Endothelial cell of umbilical vein (primary cell): ENCODE data around the gene BRMS1. TPM values are rescaled to one million over a fixed set of nuclear protein-coding genes. Genes with fewer than 3 reads are reported as not detected.

ENCODE experiments used
- BruUV-seq: library from RNA; stranded (reverse); fragments of 400-500 nt; replicated peaks from 2 replicates; lab custom pipeline; 2021; lab: Mats Ljungman, UMichigan
- CTCF ChIA-PET: fragments of 300-600, 350-600 bp; sonication (Branson Sonifier 250); formaldehyde crosslinking; loops from one replicate; lab custom pipeline; 2021; ENCODE audit warnings: antibody characterized with exemption, inconsistent platforms; lab: Charles Lee
- POLR2A ChIA-PET: fragments of 300-600, 350-600 bp; sonication (Branson Sonifier 250); formaldehyde crosslinking; loops from one replicate; lab custom pipeline; 2021; ENCODE audit warnings: antibody characterized with exemption, inconsistent platforms; lab: Charles Lee
- DNase-seq: peaks from one replicate; pipeline ENCODE4 v3.0.0-alpha.2; 2011; ENCODE audit warnings: low read depth, low spot score
- FAIRE-seq: peaks from 2 replicates; lab custom pipeline; 2011; peaks lifted over from hg19 to GRCh38; lab: Jason Lieb, UNC
- H2AFZ ChIP-seq: 2 replicates; pipeline ENCODE4 v1.6.0; 2012; ENCODE audit warnings: low read depth, low read length, control low read depth, inconsistent platforms
- H3K27ac ChIP-seq: 2 replicates; pipeline ENCODE4 v1.5.1; 2011; ENCODE audit warnings: low read depth, mild to moderate bottlenecking, control low read depth, low read length, moderate library complexity; ENCODE audit not compliant: insufficient read depth
- H3K27me3 ChIP-seq, 2 experiments: 2 replicates each; pipeline versions ENCODE4 v1.6.0 to v1.6.1; 2011; ENCODE audit warnings: low read length in 2 of 2, mixed read lengths in 1 of 2; ENCODE audit not compliant: control insufficient read depth in 2 of 2, insufficient read depth in 2 of 2
- H3K36me3 ChIP-seq, 2 experiments: 2 replicates in 1 of 2; 3 replicates in 1 of 2; pipeline ENCODE4 v1.5.1; 2011; ENCODE audit warnings: low read length in 2 of 2, mild to moderate bottlenecking in 1 of 2, moderate library complexity in 1 of 2; ENCODE audit not compliant: control insufficient read depth in 2 of 2, insufficient read depth in 2 of 2; ENCODE audit errors: extremely low read depth in 1 of 2
- H3K4me1 ChIP-seq: 3 replicates; pipeline ENCODE4 v1.5.1; 2011; ENCODE audit warnings: mild to moderate bottlenecking, low read length; ENCODE audit not compliant: control insufficient read depth, insufficient read depth; ENCODE audit errors: extremely low read depth
- H3K4me2 ChIP-seq: 2 replicates; pipeline ENCODE4 v1.6.1; 2011; ENCODE audit warnings: low read length, control low read depth, mixed read lengths; ENCODE audit not compliant: insufficient read depth
- H3K4me3 ChIP-seq, 3 experiments: fragments of 200-600 bp in 1 of 3; sonication (generic), shearing (Covaris generic) in 1 of 3; replicated peaks in 1 of 3; 2 replicates each; pipeline ENCODE4 v1.5.1; 2011 to 2016; ENCODE audit warnings: control low read depth in 3 of 3, low read length in 3 of 3, mild to moderate bottlenecking in 2 of 3, inconsistent platforms in 1 of 3, low read depth in 1 of 3, moderate library complexity in 1 of 3; ENCODE audit not compliant: insufficient read depth in 1 of 3
- H3K79me2 ChIP-seq: 2 replicates; pipeline ENCODE4 v1.6.0; 2012; ENCODE audit warnings: low read length, inconsistent platforms; ENCODE audit not compliant: control insufficient read depth, insufficient read depth
- H3K9ac ChIP-seq: replicated peaks from 2 replicates; pipeline ENCODE3; 2011; ENCODE audit warnings: low read length, control low read depth; ENCODE audit not compliant: insufficient read depth; ENCODE audit errors: extremely low read depth
- H3K9me1 ChIP-seq: replicated peaks from 3 replicates; pipeline ENCODE4 v1.6.0; 2011; ENCODE audit warnings: mild to moderate bottlenecking, low read length; ENCODE audit not compliant: control insufficient read depth, insufficient read depth; ENCODE audit errors: extremely low read depth
- H3K9me3 ChIP-seq: replicated peaks from 2 replicates; pipeline ENCODE4 v1.5.1; 2012; ENCODE audit warnings: low read length, inconsistent platforms; ENCODE audit not compliant: control insufficient read depth, insufficient read depth
- H4K20me1 ChIP-seq: replicated peaks from 2 replicates; pipeline ENCODE3; 2011; ENCODE audit warnings: mild to moderate bottlenecking, low read length; ENCODE audit not compliant: control insufficient read depth, insufficient read depth; ENCODE audit errors: extremely low read depth
- EZH2 ChIP-seq: IDR thresholded peaks from 2 replicates; pipeline ENCODE4 v1.6.1; 2012; ENCODE audit warnings: borderline replicate concordance, low read depth, mild to moderate bottlenecking, moderate library complexity, low read length, inconsistent platforms; ENCODE audit not compliant: severe bottlenecking
- FOS ChIP-seq: IDR thresholded peaks from 2 replicates; pipeline ENCODE4 v1.6.1; 2011; ENCODE audit warnings: mild to moderate bottlenecking, low read length, moderate library complexity, borderline replicate concordance; ENCODE audit not compliant: insufficient read depth
- GATA2 ChIP-seq: IDR thresholded peaks from 2 replicates; pipeline ENCODE4 v1.7.0; 2011; ENCODE audit warnings: low read depth, mild to moderate bottlenecking, moderate library complexity, mixed read lengths, low read length; ENCODE audit not compliant: insufficient read length, insufficient read depth
- JUN ChIP-seq: IDR thresholded peaks from 2 replicates; pipeline ENCODE4 v1.6.1; 2011; ENCODE audit warnings: borderline replicate concordance, low read depth; ENCODE audit not compliant: insufficient read length, insufficient read depth
- MYC ChIP-seq: IDR thresholded peaks from one replicate; pipeline ENCODE4 v1.6.1; 2011; ENCODE audit warnings: mild to moderate bottlenecking, low read depth, low read length
- POLR2A ChIP-seq: IDR thresholded peaks from 2 replicates; pipeline ENCODE4 v1.6.1; 2012; ENCODE audit warnings: low read depth, mild to moderate bottlenecking, control low read depth, low read length
- POLR2AphosphoS5 ChIP-seq: IDR thresholded peaks from 2 replicates; pipeline ENCODE4 v1.6.1; 2012; ENCODE audit warnings: low read depth, mild to moderate bottlenecking, control low read depth, low read length, moderate library complexity; ENCODE audit not compliant: insufficient read depth
- dilution Hi-C: fragments of 300-500 bp; cut with MboI; formaldehyde crosslinking; loops from one replicate; pipeline ENCODE4 v1.15.0; 2019; ENCODE audit warnings: low sequenced_read_pairs; ENCODE audit not compliant: extremely low pct_ligation_motif_present
- intact Hi-C: fragments of 100-400 bp; cut with micrococcal nuclease; formaldehyde crosslinking; loops from one replicate; pipeline ENCODE4 v1.10.0; 2022
- polyA plus RNA-seq, 4 experiments: library from polyadenylated mRNA; depleted of rRNA in 3 of 4; stranded (reverse) in 3 of 4; unstranded in 1 of 4; fragments of >200 nt; gene quantifications; 2 replicates each; pipeline versions ENCODE4 v1.2.1 to v1.2.3, GENCODE V29; 2011 to 2012; ENCODE audit warnings: missing spikeins in 1 of 4
- total RNA-seq: library from RNA; stranded (reverse); gene quantifications from 2 replicates; pipeline ENCODE4 v1.2.3, GENCODE V29; 2021
- TF ChIP-seq, protein P1 (sequence below): IDR thresholded peaks from 2 replicates; pipeline ENCODE4 v1.6.1; 2011; ENCODE audit not compliant: insufficient read depth, insufficient read length
- TF ChIP-seq, protein P2 (sequence below), 2 donors: IDR thresholded peaks; 1 replicate in 1 of 2; 2 replicates in 1 of 2; pipeline ENCODE4 v1.5.1; 2011; ENCODE audit warnings: low read length in 2 of 2, mild to moderate bottlenecking in 2 of 2, moderate library complexity in 2 of 2, control low read depth in 1 of 2, inconsistent platforms in 1 of 2, low read depth in 1 of 2; ENCODE audit not compliant: insufficient read depth in 1 of 2; ENCODE audit errors: extremely low read depth in 1 of 2

The BRMS1 gene
- total and polyA plus RNA-seq, 2 donors (not counting 3 experiments of a cell fraction or from before 2014, with no cell fraction given): 51.4 to 53.1 TPM

DNA sequence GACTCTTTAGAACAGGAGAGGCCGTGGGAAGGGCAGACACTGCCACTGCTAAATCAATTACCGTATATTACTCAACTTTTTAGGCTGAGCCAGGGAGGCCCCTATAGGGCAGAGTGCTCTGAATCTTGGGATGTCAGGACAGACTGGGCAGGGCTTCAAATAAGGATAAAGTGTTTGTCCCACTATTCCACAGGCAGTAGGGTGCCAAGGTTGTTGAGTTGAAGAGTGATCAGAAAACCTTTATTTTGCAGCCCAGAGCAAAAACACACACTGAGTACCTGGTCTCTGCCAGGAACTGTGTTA lies 4.1 kb upstream of the BRMS1 start:
- Histone ChIP-seq H3K27me3 (no peaks in the 10 kb centered on the region), H3K9me3 (no peaks in the 10 kb centered on the region), H3K79me2 (peaks cover 7% of the 10 kb centered on the region), H3K36me3 (no peaks in the 10 kb centered on the region), H3K4me1 (peaks cover 12% of the 10 kb centered on the region), H3K9me1 (no peaks in the 10 kb centered on the region), H2AFZ (no peak overlapping the region), H4K20me1 (no peaks in the 10 kb centered on the region), H3K9ac (no peak overlapping the region), H3K27ac (no peak overlapping the region), H3K4me2 (no peak overlapping the region), H3K4me3 (no peak overlapping the region)
- ChIA-PET POLR2A (no interaction called here), CTCF (no interaction called here)
- FAIRE-seq: no peak
- dilution Hi-C loops: no loop called here
- TF ChIP-seq POLR2AphosphoS5 (no peak), GATA2 (no peak), FOS (no peak), POLR2A (no peak), MYC (no peak), EZH2 (no peak), JUN (no peak)
- TF ChIP-seq, protein P1, sequence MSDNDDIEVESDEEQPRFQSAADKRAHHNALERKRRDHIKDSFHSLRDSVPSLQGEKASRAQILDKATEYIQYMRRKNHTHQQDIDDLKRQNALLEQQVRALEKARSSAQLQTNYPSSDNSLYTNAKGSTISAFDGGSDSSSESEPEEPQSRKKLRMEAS: no peak
- TF ChIP-seq, protein P2, sequence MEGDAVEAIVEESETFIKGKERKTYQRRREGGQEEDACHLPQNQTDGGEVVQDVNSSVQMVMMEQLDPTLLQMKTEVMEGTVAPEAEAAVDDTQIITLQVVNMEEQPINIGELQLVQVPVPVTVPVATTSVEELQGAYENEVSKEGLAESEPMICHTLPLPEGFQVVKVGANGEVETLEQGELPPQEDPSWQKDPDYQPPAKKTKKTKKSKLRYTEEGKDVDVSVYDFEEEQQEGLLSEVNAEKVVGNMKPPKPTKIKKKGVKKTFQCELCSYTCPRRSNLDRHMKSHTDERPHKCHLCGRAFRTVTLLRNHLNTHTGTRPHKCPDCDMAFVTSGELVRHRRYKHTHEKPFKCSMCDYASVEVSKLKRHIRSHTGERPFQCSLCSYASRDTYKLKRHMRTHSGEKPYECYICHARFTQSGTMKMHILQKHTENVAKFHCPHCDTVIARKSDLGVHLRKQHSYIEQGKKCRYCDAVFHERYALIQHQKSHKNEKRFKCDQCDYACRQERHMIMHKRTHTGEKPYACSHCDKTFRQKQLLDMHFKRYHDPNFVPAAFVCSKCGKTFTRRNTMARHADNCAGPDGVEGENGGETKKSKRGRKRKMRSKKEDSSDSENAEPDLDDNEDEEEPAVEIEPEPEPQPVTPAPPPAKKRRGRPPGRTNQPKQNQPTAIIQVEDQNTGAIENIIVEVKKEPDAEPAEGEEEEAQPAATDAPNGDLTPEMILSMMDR (IDR thresholded peaks at IDR 0.05; ENCODE audit: extremely low read depth in 1 of 2, insufficient read depth in 1 of 2, low read depth in 1 of 2, low read length in 2 of 2): no peak
- BruUV-seq: no TSS peak
- intact Hi-C loops: no loop called here
- no peak for DNase-seq
